ENCODE results near the gene ZBTB7B.

ZBTB7B gene
- 56.9 to 78.6 (median 77.2) reads per million in 4 experiments for total RNA-seq

GRCh38 chr1:155002464-155003226 lies at the start of gene ZBTB7B:
ZBTB7B (plus strand) TSS chr1:155002802; CDS start chr1:155014661, 11,859 bp downstream.
- no peak for DNase-seq

- DNase-seq: no peak
Measured at GRCh38 chr1:154953611-154954038, 49.0 kb upstream of the ZBTB7B start.

- DNase-seq: no peak
Measured at GRCh38 chr1:154954541-154954940, 48.1 kb upstream of the ZBTB7B start.

- peak; percentile 85 for DNase-seq
Measured at GRCh38 chr1:154955039-154955717, 47.4 kb upstream of the ZBTB7B start.

GRCh38 chr1:154955718-154956543 lies 46.7 kb upstream of the ZBTB7B start, which contains the start of gene PBXIP1:
PBXIP1 (minus strand) TSS chr1:154956099; CDS start chr1:154953721, 2,378 bp downstream.
- DNase-seq: peak; percentile 78

GRCh38 chr1:154956544-154956941 lies 46.1 kb upstream of the ZBTB7B start:
- no peak for DNase-seq

GRCh38 chr1:154957091-154957657 lies 45.4 kb upstream of the ZBTB7B start:
- no peak for DNase-seq

- DNase-seq: no peak
Measured at GRCh38 chr1:154958036-154958435, 44.6 kb upstream of the ZBTB7B start.

GRCh38 chr1:154958681-154959425 lies 43.7 kb upstream of the ZBTB7B start:
- DNase-seq: no peak

GRCh38 chr1:154959426-154959780 lies 43.2 kb upstream of the ZBTB7B start:
- no peak for DNase-seq

- no peak for DNase-seq
Measured at GRCh38 chr1:154960446-154961136, 42.0 kb upstream of the ZBTB7B start.

GRCh38 chr1:154961207-154962155 lies 41.1 kb upstream of the ZBTB7B start, which contains the start of gene PYGO2:
PYGO2 (minus strand) TSS chr1:154961782; CDS start chr1:154961576, 206 bp downstream.
- peak; percentile 69 for DNase-seq

- DNase-seq: no peak
Measured at GRCh38 chr1:154962156-154962749, 40.3 kb upstream of the ZBTB7B start.

- DNase-seq: no peak
Measured at GRCh38 chr1:154962795-154963330, 39.7 kb upstream of the ZBTB7B start.

GRCh38 chr1:154963643-154964042 lies 39.0 kb upstream of the ZBTB7B start:
- no peak for DNase-seq

GRCh38 chr1:154964359-154964758 lies 38.2 kb upstream of the ZBTB7B start:
- no peak for DNase-seq

GRCh38 chr1:154966111-154966510 lies 36.5 kb upstream of the ZBTB7B start:
- no peak for DNase-seq

- DNase-seq: no peak
Measured at GRCh38 chr1:154967331-154967950, 35.2 kb upstream of the ZBTB7B start.

GRCh38 chr1:154968731-154969130 lies 33.9 kb upstream of the ZBTB7B start:
- DNase-seq: no peak
